CD4-positive, alpha-beta memory T cell (primary cell): ENCODE results near the gene FAM153A. TPM values are rescaled to one million over a fixed set of nuclear protein-coding genes. Genes with fewer than 3 reads are reported as not detected.
"Not testable (repeated sequence)": the region's sequence is repeated elsewhere in the genome, so short reads cannot be mapped to it uniquely, and the experiment has no call there.

ENCODE experiments used
- CTCF ChIA-PET: fragments of 350-600 bp; sonication (Branson Sonifier 250); formaldehyde crosslinking; loops from one replicate; lab custom pipeline; 2021; ENCODE audit warnings: inconsistent platforms; ENCODE audit not compliant: partially characterized antibody; lab: Charles Lee
- POLR2A ChIA-PET: fragments of 350-600 bp; sonication (Branson Sonifier 250); formaldehyde crosslinking; loops from one replicate; lab custom pipeline; 2021; ENCODE audit not compliant: partially characterized antibody; lab: Charles Lee
- DNase-seq, 5 donors: peaks; one replicate each; pipeline versions ENCODE4 v3.0.0 to v3.0.0-alpha.2; 2020 to 2022; ENCODE audit warnings: mixed read lengths in 1 of 5
- H3K27ac ChIP-seq: one replicate; pipeline ENCODE4 v1.7.0; 2013; ENCODE audit warnings: low read depth, low read length
- H3K27me3 ChIP-seq: 2 replicates; pipeline ENCODE4 v1.7.0; 2013; ENCODE audit warnings: mild to moderate bottlenecking, low read length, moderate library complexity; ENCODE audit not compliant: insufficient read depth
- H3K36me3 ChIP-seq: 2 replicates; pipeline ENCODE4 v1.7.0; 2013; ENCODE audit warnings: mild to moderate bottlenecking, low read length, moderate library complexity; ENCODE audit not compliant: insufficient read depth
- H3K4me1 ChIP-seq: 2 replicates; pipeline ENCODE4 v1.7.0; 2013; ENCODE audit warnings: mild to moderate bottlenecking, low read length, moderate library complexity; ENCODE audit not compliant: insufficient read depth
- H3K4me3 ChIP-seq, 2 donors: one replicate each; pipeline ENCODE4 v1.7.0; 2013; ENCODE audit warnings: low read length in 2 of 2, mild to moderate bottlenecking in 1 of 2
- H3K9me3 ChIP-seq, 2 donors: one replicate each; pipeline ENCODE4 v1.7.0; 2013; ENCODE audit warnings: low read length in 2 of 2, control low read depth in 1 of 2; ENCODE audit not compliant: control insufficient read depth in 1 of 2
- H3K27ac Mint-ChIP-seq, 7 donors: one replicate each; pipeline ENCODE4 v1.8.0; 2020 to 2021; ENCODE audit warnings: mixed read lengths in 7 of 7, mild to moderate bottlenecking in 6 of 7, inconsistent platforms in 3 of 7, moderate library complexity in 3 of 7
- H3K27me3 Mint-ChIP-seq, 2 donors: one replicate each; pipeline ENCODE4 v1.8.0; 2020 to 2021; ENCODE audit warnings: mixed read lengths in 2 of 2
- H3K36me3 Mint-ChIP-seq, 2 donors: one replicate each; pipeline ENCODE4 v1.8.0; 2020 to 2021; ENCODE audit warnings: mixed read lengths in 2 of 2, inconsistent platforms in 1 of 2, mild to moderate bottlenecking in 1 of 2
- H3K4me1 Mint-ChIP-seq, 4 donors: one replicate each; pipeline ENCODE4 v1.8.0; 2020 to 2021; ENCODE audit warnings: mixed read lengths in 4 of 4, mild to moderate bottlenecking in 1 of 4
- H3K4me3 Mint-ChIP-seq, 8 donors: one replicate each; pipeline ENCODE4 v1.8.0; 2020 to 2021; ENCODE audit warnings: mixed read lengths in 8 of 8, mild to moderate bottlenecking in 7 of 8, moderate library complexity in 6 of 8, inconsistent platforms in 3 of 8
- H3K9me3 Mint-ChIP-seq, 8 donors: one replicate each; pipeline ENCODE4 v1.8.0; 2020 to 2021; ENCODE audit warnings: mixed read lengths in 8 of 8, mild to moderate bottlenecking in 5 of 8, inconsistent platforms in 3 of 8, moderate library complexity in 1 of 8
- intact Hi-C: fragments of 100-400 bp; cut with micrococcal nuclease; formaldehyde crosslinking; loops from one replicate; pipeline ENCODE4 v1.15.1; 2023
- polyA plus RNA-seq, 2 donors: library from polyadenylated mRNA; unstranded; fragments of 300-500 nt; fragmentation: Illumina TruSeq; gene quantifications; one replicate each; pipeline ENCODE4 v1.2.3, GENCODE V29; 2021
- total RNA-seq, 2 experiments: library from RNA; stranded (reverse); gene quantifications; one replicate each; pipeline ENCODE4 v1.2.3, GENCODE V29; 2021

The FAM153A gene
- total and polyA plus RNA-seq, 4 experiments from 2014 or later = 2.0 to 116 (median 48.0) TPM

DNA sequence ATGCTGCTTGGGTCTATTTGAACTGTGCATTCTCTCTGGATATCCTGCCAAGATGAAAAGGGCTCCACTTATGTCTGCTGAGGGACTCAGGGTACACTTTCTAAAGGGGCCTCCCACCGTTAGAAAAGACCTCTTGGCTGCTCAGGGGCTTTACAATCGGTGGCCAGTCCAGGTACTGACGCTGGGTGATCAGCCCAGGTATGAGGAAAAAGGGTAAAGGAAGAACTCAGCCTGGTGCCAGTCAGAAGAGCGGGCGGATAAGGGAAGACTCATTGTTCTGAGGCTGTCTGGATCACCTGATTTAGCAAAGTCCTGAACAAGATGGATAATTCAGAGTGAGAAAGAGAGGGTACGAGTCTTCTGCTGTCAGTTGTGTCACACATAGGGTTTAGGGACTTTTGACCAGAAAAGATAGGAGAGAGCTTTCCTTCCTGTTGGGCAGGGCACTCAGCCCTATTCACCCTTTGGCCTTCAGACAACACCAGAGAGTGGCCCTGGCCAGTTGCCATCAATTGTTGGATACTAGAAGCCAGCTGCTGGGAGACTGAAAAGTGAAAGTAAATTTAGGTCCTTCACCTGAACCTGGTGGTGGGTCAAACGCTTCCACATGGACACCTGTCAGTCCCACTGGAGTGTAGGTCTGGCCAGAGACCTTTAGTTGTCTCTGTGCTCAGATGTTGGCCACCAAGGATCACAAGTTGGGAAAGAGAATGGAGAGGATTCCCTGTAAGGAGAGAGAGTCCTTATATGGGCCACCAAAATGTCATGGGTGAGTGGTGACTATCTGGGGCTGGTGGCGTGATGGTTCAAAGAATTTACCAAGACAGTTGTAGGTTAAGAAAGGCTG, 88.8 kb downstream of the FAM153A start:
- H3K4me1 Mint-ChIP-seq, H3K27me3 Mint-ChIP-seq, H3K4me1 ChIP-seq, POLR2A ChIA-PET, CTCF ChIA-PET, H3K27ac ChIP-seq, H3K4me3 ChIP-seq, DNase-seq, intact Hi-C loops, H3K36me3 ChIP-seq, H3K27me3 ChIP-seq, H3K9me3 Mint-ChIP-seq, H3K27ac Mint-ChIP-seq, H3K36me3 Mint-ChIP-seq, H3K9me3 ChIP-seq: not testable (repeated sequence)
- H3K4me3 Mint-ChIP-seq = peak overlapping the region in 1 of 8 donors; percentile 31

DNA sequence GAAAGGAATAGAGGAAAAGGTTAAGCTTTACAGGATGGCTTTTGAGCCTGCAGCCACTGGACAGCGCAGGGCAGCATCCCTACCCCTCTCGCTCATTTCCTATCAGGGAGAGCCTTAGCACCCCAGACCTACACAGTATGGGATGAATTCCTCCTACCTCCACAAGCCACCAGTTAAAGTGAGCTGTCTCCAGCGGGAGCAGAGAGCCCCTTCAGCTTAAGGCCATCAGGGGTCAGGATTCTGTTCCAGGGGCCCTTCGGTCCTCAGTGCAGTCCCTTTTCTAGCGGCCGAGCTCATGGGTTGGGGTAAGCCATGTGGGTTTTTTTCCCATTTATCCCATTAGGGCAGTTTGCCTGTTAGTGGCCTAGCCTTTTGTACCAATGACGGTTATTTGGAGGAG, 89.7 kb downstream of the FAM153A start:
- H3K27me3 Mint-ChIP-seq, CTCF ChIA-PET, H3K36me3 Mint-ChIP-seq, H3K4me3 ChIP-seq, intact Hi-C loops, H3K36me3 ChIP-seq, H3K9me3 Mint-ChIP-seq, H3K4me1 Mint-ChIP-seq, DNase-seq, H3K4me3 Mint-ChIP-seq, H3K4me1 ChIP-seq, H3K27ac Mint-ChIP-seq, H3K27me3 ChIP-seq, POLR2A ChIA-PET, H3K27ac ChIP-seq, H3K9me3 ChIP-seq: not testable (repeated sequence)

DNA sequence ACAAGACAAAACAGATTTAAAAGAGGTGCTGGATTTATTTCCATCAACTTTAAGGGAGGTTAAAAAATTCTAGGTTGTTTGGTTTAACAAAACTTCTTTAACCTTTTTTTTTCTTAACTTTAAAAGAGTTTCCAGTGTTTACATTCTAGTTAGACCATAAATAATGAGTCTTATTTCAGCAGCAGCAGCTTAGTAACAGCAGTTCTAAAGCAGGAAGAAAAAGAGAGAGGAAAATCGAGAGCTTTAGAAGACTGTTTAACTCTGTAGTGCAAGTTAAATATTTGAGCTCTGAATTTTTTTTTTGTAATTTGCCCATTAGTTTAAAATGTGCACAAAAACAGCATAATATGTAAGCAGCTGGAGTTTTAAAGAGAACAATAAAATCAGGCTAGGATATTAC, 90.2 kb downstream of the FAM153A start:
- DNase-seq, CTCF ChIA-PET, H3K27ac ChIP-seq, H3K4me1 Mint-ChIP-seq, H3K4me1 ChIP-seq, POLR2A ChIA-PET, H3K36me3 ChIP-seq, H3K27ac Mint-ChIP-seq, H3K27me3 ChIP-seq, H3K36me3 Mint-ChIP-seq, H3K4me3 Mint-ChIP-seq, H3K9me3 Mint-ChIP-seq, H3K4me3 ChIP-seq, H3K9me3 ChIP-seq, H3K27me3 Mint-ChIP-seq, intact Hi-C loops: not testable (repeated sequence)

DNA sequence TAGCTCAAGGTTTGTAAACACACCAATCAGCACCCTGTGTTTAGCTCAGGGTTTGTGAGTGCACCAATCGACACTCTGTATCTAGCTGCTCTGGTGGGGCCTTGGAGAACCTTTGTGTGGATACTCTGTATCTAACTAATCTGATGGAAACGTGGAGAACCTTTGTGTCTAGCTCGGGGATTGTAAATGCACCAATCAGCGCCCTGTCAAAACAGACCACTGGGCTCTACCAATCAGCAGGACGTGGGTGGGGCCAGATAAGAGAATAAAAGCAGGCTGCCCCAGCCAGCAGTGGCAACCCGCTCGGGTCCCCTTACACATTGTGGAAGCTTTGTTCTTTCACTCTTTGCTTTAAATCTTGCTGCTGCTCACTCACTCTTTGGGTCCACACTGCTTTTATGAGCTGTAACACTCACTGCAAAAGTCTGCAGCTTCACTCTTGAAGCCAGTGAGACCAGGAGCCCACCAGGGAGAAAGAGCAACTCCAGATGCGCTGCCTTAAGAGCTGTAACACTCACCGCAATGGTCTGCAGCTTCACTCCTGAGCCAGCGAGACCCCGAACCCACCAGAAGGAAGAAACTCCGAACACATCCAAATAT, 93.6 kb downstream of the FAM153A start:
- CTCF ChIA-PET, H3K27me3 ChIP-seq, H3K27ac Mint-ChIP-seq, H3K4me1 ChIP-seq, H3K9me3 Mint-ChIP-seq, H3K27ac ChIP-seq, H3K4me3 ChIP-seq, H3K4me1 Mint-ChIP-seq, H3K36me3 Mint-ChIP-seq, H3K9me3 ChIP-seq, DNase-seq, H3K4me3 Mint-ChIP-seq, H3K27me3 Mint-ChIP-seq, intact Hi-C loops, POLR2A ChIA-PET, H3K36me3 ChIP-seq: not testable (repeated sequence)

DNA sequence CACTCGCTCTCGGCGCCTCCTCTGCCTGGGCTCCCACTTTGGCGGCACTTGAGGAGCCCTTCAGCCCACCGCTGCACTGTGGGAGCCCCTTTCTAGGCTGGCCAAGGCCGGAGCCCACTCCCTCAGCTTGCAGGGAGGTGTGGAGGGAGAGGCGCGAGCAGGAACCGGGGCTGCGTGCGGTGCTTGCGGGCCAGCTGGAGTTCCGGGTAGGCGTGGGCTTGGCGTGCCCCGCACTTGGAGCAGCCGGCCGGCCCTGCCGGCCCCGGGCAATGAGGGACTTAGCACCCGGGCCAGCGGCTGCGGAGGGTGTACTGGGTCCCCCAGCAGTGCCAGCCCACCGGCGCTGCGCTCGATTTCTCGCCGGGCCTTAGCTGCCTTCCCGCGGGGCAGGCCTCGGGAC, 94.6 kb downstream of the FAM153A start:
- H3K9me3 Mint-ChIP-seq, H3K4me1 Mint-ChIP-seq, H3K4me1 ChIP-seq, POLR2A ChIA-PET, H3K27ac ChIP-seq, intact Hi-C loops, H3K27ac Mint-ChIP-seq, H3K4me3 Mint-ChIP-seq, H3K36me3 ChIP-seq, H3K4me3 ChIP-seq, CTCF ChIA-PET, H3K27me3 ChIP-seq, H3K9me3 ChIP-seq, H3K36me3 Mint-ChIP-seq, DNase-seq, H3K27me3 Mint-ChIP-seq: not testable (repeated sequence)

DNA sequence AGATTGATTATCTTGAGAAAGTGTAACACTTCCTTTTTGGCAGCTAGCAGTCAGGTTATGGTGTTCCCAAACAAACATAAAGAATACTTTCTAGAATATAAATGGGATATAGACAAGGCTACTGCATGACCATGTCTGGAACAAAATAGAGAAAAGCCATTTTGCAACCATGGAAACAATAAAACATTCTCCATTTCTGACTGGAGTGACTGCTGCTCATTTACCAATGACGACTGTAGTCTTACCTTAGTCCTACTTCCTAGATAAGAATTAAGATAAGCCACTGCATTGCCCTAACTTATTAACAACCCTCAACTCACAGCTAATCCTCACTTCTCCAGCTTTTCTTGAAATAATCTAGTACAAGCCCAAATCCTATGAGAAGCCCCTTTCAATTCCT, 100.8 kb downstream of the FAM153A start:
- CTCF ChIA-PET, H3K27ac ChIP-seq, H3K36me3 ChIP-seq, H3K4me3 ChIP-seq, H3K27me3 Mint-ChIP-seq, H3K9me3 Mint-ChIP-seq, H3K4me1 ChIP-seq, H3K4me3 Mint-ChIP-seq, H3K27me3 ChIP-seq, POLR2A ChIA-PET, H3K27ac Mint-ChIP-seq, DNase-seq, H3K9me3 ChIP-seq, H3K36me3 Mint-ChIP-seq, intact Hi-C loops, H3K4me1 Mint-ChIP-seq: not testable (repeated sequence)
